Cardiac septum (tissue), 1 donor: ENCODE results near the gene MADCAM1. TPM values are rescaled to one million over a fixed set of nuclear protein-coding genes. Genes with fewer than 3 reads are reported as not detected.

Source experiments
- DNase-seq: peaks from one replicate; pipeline ENCODE4 v3.0.0-alpha.2; 2020; ENCODE audit warnings: low spot score
- intact Hi-C: fragments of 100-400 bp; cut with DNase I; formaldehyde crosslinking; loops from one replicate; pipeline ENCODE4 v1.14.0; 2022
- total RNA-seq: library from RNA; stranded (reverse); fragmentation: NEBNext Ultra II Directional; extraction: Animal tissue kit (Norgen Biotek cat#: 25700); gene quantifications from one replicate; pipeline ENCODE4 v1.2.1, GENCODE V29; 2021
- donor health status: DM: no; HTN: no; CAD: no.

The MADCAM1 gene
- total RNA-seq, 1 donor from 2014 or later = 0.40 TPM

DNA sequence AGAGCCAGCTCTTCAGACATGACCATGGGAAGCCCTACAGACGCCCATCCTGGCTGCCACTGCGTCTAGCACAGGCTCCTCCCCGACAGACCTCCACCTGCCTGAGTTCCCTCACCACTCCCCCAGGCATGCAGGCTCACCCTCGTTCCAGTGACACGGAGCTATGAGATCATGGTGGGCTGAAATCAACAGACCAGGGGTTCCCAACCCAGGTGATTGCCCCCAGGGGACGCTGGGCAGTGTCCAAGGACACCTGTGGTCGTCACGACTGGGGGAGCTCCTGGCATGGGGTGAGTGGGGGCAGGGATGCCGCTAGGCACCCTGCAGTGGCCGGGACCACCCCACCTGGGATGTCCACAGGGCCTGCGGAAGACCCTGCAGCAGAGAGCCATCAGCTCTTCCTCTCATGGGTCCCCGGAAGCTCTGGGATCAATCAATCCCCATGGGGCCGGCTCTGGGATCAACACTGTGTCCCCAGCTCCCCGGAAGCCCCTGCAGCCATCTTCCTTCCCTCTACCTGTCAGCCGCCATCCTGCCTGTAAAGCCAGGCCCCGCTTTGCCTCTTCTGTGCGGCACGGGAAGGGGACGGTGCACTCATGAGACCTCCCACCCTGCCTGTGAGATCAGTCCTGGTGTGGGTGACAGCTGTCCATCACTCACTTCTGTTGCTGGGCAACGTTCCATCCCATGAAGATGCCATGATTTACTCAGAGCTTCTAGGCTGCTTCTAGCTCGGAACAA, 12.8 kb upstream of the MADCAM1 start:
- intact Hi-C loops = loop anchor here (5.0 kb wide), 1 partner anchor 91 kb away; no protein-coding TSS in a partner anchor
- no peak for DNase-seq

DNA sequence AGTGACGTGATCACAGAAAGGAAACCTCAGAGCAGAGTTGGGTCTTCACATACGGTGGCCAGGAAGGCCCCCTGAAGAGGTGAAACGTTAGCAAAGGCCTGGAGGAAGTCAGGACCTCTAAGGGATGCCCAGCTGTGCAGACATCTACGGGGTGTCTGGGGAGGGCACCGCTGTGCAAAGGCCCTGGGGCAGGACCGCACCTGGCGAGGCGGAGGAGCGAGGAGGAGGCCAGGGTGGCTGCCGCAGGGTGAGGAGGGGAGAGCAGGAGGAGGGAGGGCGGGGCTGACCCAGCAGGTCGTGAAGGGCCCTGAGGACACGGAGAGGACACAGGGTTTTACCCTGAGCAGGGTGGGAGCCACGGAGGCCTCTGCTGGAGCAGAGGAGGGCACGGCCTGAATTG, 11.8 kb upstream of the MADCAM1 start:
- DNase-seq = no peak
- intact Hi-C loops = loop anchor here (5.0 kb wide), 1 partner anchor 92 kb away; no protein-coding TSS in a partner anchor

DNA sequence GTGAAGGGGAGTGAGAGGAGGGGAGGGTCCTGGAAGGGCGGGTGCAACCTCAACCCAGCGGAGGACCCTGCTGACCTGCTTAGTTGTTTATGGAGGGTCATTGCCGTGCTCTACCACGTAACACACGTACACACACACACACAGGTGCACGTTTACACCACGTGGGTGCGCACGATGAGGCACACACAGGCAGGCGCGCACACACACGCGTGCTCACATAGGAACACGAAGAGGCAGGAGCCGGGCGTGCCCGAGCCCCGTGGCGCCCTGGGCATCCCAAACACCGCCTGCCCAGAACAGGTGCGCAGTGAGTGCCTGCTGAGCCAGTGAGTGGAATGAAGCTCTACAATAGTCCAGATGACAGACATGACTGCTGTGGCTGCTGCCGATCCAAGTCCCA, 11.2 kb upstream of the MADCAM1 start:
- intact Hi-C loops = loop anchor here (5.0 kb wide), 1 partner anchor 103 kb away; no protein-coding TSS in a partner anchor
- no peak for DNase-seq

DNA sequence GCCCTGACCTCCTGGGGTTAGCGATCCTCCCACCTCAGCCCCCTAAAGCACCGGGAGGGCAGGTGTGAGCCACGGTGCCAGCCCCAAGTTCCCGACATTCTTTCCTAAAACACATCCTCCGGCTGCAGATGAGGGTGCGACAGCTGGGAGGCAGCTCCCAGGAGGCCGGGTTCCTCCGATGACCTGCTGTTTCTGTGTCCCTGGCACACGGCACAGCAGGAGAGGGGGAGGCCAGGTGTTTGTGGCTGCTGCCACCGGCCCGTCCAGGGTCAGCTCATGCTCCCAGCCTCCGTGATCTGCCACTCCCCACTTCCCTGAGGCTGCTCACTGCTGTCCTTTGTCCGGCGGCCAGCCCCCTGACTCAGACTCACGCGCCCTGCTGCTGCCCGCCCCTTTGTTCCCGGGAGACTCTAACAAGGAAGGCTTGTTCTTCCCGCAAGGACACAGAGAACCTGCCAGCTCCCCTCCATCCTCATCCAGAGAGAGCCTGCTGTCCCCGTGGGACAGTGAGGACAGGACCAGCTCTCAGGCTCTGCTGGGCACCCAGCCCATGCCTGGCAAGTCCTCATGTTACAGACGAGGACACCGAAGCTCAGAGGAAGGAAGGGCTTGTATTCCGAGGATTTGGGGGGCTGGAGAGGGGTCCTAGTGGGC, 10.6 kb upstream of the MADCAM1 start:
- DNase-seq = no peak
- intact Hi-C loops = loop anchor here (5.0 kb wide), 1 partner anchor 103 kb away; no protein-coding TSS in a partner anchor

DNA sequence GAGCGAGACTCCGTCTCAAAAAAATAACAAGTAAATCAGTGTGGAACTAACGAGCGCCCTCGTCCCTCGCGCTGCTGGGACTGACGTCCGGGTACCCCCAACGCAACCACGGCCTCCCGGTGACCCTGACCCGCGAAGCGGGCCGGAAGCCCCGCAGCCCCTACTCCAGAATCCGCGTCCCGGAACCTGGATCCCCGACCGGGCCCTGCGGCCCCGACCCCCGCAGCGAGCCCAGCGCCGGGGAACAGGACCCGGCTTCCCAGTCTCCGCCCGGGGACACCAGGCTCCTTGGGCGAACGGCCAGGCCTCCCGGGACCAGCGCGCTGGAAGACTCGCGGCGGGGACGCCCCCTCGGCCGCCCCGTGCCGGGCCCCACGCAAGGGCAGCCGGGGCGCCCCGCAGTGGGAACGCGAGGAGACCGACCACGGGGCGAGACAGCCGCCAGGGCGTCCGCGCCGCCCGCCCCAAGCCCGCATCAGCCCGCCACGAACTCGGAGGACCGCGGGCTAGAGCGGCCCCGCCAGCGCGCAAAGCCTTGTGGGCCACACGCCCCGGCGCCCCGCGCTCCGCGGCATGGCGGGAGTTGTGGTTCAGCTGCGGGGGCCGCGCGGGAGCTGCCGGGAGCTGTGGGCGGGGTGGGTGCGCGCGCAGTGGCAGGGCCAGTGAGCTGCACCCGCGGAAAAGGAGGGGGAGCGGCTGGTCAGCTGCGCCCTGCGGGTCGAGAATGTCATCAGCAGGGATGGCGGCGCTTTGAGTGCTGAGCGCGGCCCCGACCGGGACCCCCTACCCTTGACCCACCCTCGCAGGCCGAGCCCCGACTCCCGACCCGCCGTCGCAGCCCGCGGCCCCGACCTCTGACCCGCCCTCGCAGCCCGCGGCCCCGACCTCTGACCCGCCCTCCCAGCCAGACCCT, 7.5 kb upstream of the MADCAM1 start:
- intact Hi-C loops = loop anchor here (1.0 to 5.0 kb wide), 2 partner anchors 19 to 106 kb away; partner anchors contain the start of gene TPGS1
- DNase-seq = peak; percentile 98

DNA sequence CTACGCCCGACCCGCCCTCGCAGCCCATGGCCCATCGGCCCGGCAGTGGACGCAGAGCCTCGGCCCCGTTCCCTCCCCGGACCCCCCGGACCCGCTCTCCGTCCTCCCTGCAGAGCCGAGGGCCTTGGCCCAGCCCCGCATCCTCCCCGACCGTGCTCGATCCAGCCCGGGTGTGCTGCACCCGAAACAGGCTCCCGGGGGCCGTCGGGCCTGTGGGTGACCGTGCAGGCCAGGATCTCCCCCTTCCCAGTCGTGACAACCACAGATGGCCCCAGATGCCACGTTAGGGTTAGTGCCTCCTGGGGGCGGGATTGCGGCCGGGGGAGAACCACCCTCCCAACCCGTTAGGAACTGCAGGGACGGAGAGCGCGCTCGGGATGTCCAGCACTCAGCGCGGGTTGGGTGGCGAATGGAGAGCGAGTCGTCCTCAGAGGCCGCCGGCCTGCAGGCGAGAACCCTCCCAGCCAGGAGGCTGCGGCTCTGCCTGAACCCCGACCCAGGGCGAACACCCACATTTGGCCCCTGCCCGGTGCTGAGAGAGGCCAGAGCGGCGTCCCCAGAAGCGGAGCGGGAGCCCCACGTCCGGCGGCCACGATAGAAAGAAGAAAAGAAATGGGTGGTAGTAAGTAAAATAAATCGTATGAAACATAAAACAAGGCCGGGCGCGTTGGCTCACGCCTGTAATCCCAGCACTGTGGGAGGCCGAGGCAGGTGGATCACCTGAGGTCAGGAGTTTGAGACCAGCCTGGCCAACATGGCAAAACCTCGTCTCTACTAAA, 6.7 kb upstream of the MADCAM1 start:
- no peak for DNase-seq
- intact Hi-C loops = loop anchor here (1.0 to 5.0 kb wide), 2 partner anchors 18 to 107 kb away; partner anchors contain the start of gene TPGS1

DNA sequence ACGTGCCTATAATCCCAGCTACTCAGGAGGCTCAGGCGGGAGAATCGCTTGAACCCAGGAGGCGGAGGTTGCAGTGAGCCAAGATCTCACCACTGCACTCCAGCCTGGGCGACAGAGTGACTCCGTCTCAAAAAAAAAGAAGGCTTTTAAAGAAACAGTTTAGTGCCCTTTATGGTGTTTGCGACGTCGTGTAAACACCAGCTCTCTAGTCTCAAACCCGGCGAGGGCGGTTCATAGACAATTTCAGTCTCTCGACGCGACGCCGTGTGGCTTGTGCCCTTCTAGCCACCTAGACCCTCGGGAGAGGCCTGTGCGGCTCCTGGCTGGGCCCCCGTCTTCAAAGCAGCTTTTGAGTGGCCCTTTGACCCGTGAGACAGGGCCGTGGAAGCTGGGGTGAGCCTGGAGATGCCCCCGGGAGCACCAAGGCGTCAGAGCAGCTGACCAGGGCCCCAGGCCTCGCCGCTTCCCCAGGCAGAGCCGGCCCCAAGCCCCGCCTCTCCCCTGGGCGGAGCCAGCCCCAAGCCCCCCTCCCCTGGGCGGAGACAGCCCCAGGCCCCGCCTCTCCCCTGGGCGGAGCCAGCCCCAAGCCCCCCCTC, 5.0 kb upstream of the MADCAM1 start:
- DNase-seq = no peak
- intact Hi-C loops = no loop called here

DNA sequence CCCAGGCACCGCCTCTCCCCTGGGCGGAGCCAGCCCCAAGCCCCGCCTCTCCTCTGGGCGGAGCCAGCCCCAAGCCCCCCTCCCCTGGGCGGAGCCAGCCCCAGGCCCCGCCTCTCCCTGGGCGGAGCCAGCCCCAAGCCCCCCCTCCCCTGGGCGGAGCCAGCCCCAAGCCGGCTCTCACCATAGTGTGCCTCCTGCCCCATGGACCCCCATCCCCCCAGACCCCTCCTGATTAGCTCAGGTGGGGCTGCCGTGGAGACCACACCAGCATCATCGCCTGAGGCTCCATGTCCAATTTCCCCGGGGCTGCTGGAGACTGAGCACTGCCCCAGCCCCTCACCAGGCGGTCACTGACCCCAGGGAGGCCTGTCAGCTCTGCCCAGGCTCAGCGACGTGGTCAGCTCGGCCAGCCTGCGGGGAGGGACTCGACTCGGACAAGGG, 4.2 kb upstream of the MADCAM1 start:
- intact Hi-C loops = no loop called here
- DNase-seq = no peak

DNA sequence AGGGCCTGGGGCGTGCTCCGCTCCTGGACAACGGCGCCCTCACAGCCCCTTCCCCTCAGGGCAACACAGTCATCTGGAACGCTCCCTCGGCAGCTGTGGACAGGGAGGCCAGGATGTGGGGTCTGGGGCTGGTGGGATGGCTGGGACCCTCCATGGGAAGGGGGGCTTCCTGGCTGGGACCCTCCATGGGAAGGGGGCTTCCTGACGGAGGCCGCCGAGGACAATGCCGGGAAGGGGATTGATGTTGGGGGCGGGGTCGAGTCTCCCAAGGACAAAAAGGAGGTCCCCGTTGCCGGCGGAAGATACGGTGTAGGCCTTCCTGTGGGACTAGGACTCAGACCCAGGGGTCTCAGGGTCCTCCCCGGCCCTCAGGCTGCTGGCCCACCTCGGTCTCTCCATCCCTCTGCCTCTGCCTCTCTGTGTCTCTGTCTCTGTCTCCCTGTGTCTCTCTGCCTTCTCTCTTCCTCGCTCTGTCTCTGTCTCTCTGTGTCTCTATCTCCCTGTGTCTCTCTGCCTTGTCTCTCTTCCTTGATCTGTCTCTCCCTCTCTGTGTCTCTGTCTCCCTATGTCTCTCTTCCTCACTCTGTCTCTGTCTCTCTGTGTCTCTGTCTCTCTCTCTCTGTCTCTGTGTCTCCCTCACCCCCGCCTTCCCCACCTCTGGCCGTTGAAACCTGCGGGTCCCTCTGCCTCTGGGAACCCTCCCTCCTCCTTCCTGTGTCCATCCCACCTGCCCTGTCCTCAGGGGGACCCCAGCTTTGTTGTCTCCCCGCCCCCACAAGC, 2.7 kb upstream of the MADCAM1 start:
- intact Hi-C loops = no loop called here
- no peak for DNase-seq

DNA sequence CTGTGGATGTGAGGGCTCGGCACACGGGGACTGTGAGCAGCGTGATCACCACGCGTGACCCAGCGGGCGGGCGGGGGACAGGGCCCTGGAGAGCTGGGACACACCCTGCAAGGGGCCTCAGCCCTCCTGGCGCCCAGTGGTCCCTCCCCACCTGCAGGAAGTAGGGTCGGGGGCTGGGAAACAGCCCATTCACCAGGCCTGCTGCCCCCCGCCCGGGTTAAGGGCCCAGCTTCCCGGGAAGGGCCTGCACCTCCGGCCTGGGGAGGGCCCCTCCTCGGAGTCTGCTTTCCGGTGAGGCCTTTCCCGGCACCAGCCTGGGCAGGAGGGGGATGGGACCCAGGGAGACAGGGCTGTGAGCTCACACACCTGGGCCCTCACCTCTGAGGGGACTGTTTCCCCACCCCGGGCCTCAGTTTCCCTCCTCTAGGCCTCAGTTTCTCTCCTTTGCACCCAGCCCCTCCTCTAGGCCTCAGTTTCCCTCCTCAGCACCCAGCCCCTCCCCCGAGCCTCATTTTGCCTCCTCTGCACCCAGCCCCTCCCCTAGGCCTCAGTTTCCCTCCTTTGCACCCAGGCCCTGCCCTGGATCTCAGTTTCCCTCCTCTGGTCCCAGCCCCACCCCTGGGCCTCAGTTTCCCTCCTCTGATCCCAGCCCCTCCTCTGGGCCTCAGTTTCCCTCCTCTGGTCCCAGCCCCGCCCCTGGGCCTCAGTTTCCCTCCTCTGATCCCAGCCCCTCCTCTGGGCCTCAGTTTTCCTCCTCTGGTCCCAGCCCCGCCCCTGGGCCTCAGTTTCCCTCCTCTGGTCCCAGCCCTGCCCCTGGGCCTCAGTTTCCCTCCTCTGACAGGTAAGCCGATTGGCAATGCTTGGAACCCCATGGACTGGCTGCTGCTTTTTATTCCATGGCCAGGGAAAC, 1.9 kb upstream of the MADCAM1 start:
- no peak for DNase-seq
- intact Hi-C loops = no loop called here

DNA sequence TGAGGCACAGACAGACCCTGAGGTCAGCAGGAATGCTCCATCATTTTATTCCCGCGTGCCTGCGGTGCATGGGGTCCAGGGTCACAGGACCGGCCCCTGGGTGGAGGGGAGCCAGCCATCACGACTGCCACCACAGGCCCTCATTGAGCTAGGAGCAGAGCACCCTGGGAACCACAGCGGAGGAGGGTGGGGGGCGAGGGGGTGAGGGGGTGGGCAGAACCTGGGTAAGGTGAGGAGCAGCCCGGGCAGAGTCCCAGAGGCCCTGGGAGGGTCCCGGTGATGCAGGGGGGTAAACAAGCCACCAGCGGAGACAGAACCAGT, 1.2 kb upstream of the MADCAM1 start:
- DNase-seq = no peak
- intact Hi-C loops = no loop called here

DNA sequence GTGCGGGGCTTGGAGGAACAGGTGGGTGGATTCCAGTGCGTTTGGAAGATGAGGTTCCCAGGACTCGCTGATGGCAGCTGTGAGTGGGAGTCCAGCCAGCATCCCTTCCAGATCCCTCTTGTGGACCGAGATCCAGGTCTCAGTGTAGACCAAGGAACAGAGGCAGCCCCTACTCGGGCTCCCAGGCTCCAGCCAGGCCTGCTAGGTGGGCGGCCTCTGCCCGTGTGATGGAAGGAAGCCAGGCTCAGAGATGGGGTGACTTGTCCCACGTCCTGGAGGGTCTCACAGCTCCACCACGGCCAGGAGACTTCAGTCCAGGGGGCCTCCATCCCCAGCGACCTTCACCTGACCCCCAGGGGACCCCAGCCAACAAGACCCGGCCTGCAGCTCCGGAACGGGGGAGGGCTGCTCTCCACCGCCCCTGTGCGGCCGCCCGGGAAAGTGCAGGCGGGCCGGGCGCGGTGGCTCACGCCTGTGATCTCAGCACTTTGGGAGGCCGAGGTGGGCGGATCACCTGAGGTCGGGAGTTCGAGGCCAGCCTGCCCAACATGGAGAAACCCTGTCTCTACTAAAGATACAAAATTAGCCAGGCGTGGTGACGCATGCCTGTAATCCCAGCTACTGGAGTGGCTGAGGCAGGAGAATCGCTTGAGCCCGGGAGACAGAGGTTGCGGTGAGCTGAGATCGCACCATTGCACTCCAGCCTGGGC, 729 bp upstream of the MADCAM1 start:
- intact Hi-C loops = no loop called here
- DNase-seq = no peak

DNA sequence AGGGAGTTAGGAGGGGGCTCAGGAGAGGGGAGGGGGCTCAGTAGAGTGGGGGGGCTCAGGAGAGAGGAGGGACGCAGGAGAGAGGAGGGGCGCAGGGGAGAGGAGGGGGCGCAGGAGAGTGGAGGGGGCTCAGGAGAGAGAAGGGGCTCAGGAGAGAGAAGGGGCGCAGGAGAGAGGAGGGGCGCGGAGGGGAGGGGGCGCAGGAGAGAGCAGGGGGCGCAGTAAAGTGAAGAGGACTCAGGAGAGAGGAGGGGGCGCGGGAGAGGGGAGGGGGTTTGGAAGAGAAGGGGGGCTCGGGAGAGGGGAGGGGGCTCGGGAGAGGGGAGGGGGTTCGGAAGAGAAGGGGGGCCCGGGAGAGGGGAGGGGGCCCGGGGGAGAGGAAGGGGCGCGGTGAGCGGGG, 700 bp downstream of the MADCAM1 start:
- intact Hi-C loops = no loop called here
- DNase-seq = no peak

DNA sequence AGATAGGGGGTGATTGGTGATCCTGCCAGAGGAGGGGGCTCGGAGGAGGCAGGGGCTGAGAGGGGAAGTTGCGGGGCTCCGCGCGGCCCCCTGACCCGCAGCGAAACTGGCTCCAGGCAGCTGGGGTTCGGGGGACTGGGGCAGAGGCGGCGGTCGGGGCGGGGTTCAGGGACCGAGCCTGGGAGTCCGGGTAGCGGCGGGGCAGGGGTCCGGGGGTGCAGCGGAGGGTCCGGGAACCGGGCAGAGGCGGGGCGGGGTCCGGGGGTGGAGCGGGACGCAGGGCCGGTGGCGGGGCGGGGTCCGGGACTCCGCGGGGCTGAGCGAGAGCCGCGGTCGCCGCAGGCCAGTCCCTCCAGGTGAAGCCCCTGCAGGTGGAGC, 1.2 kb downstream of the MADCAM1 start:
- intact Hi-C loops = no loop called here
- DNase-seq = no peak

DNA sequence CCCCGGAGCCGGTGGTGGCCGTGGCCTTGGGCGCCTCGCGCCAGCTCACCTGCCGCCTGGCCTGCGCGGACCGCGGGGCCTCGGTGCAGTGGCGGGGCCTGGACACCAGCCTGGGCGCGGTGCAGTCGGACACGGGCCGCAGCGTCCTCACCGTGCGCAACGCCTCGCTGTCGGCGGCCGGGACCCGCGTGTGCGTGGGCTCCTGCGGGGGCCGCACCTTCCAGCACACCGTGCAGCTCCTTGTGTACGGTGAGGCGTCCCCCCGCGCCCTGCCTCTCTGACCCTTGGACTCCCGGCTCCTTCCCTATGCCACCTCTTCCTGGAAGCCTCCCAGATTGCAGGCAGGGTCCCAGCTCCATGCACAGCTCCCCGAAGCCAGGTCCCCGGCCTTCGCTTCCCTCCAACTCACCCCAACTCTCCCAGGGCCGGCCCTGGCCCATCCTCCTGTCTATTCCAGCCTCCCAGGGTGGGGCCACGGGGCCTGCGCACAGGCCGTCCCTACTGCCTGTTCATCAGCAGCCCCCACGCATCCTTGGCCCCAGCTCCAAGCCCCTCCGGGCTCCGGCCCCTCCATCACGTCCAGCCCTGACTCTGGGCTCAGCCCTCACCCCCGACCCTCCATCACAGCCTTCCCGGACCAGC, 1.7 kb downstream of the MADCAM1 start:
- no peak for DNase-seq

DNA sequence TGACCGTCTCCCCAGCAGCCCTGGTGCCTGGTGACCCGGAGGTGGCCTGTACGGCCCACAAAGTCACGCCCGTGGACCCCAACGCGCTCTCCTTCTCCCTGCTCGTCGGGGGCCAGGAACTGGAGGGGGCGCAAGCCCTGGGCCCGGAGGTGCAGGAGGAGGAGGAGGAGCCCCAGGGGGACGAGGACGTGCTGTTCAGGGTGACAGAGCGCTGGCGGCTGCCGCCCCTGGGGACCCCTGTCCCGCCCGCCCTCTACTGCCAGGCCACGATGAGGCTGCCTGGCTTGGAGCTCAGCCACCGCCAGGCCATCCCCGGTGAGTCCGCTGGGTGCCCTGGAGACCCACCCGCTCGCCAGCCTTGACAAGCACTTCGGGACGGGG, 2.2 kb downstream of the MADCAM1 start:
- intact Hi-C loops = no loop called here
- DNase-seq = no peak

More for the DNA sequence above, 1.7 kb downstream of the MADCAM1 start:
- intact Hi-C loops = no loop called here
